HEK293 (cell line): ENCODE results near the gene NHLH1.

ENCODE experiments used
- CTCF ChIP-seq: fragments of 450-650 bp; formaldehyde crosslinking; IDR thresholded peaks from 2 replicates; pipeline ENCODE4 v1.5.1; 2016; ENCODE audit warnings: missing biosample characterization, missing genetic modification characterization
- EGR2 ChIP-seq: fragments of 450-650 bp; formaldehyde crosslinking; IDR thresholded peaks from 2 replicates; pipeline ENCODE4 v1.5.1; 2016; ENCODE audit warnings: low read depth, missing biosample characterization, missing genetic modification characterization
- KLF7 ChIP-seq: fragments of 450-650 bp; formaldehyde crosslinking; IDR thresholded peaks from 2 replicates; pipeline ENCODE4 v1.5.1; 2016; ENCODE audit warnings: missing biosample characterization, missing genetic modification characterization, borderline replicate concordance
- PATZ1 ChIP-seq: fragments of 450-650 bp; formaldehyde crosslinking; IDR thresholded peaks from 2 replicates; pipeline ENCODE4 v1.5.1; 2016; ENCODE audit warnings: missing biosample characterization, missing genetic modification characterization
- PBX3 ChIP-seq: sonication (generic); formaldehyde crosslinking; IDR thresholded peaks from 2 replicates; pipeline ENCODE4 v1.8.1; 2022; ENCODE audit warnings: mild to moderate bottlenecking, moderate library complexity, missing genetic modification reagents
- RBAK ChIP-seq: fragments of 450-650 bp; formaldehyde crosslinking; IDR thresholded peaks from 2 replicates; pipeline ENCODE4 v1.5.1; 2016; ENCODE audit warnings: missing biosample characterization, missing genetic modification characterization
- YY1 ChIP-seq: fragments of 450-650 bp; formaldehyde crosslinking; IDR thresholded peaks from 2 replicates; pipeline ENCODE4 v1.5.1; 2018; ENCODE audit warnings: missing biosample characterization, missing genetic modification characterization
- ZBTB1 ChIP-seq: fragments of 450-650 bp; formaldehyde crosslinking; IDR thresholded peaks from 2 replicates; pipeline ENCODE4 v1.5.1; 2016; ENCODE audit warnings: missing biosample characterization, missing genetic modification characterization
- ZNF600 ChIP-seq: fragments of 450-650 bp; formaldehyde crosslinking; IDR thresholded peaks from 2 replicates; pipeline ENCODE4 v1.5.1; 2016; ENCODE audit warnings: missing biosample characterization, missing genetic modification characterization
- ZNF830 ChIP-seq: fragments of 450-650 bp; IDR thresholded peaks from 2 replicates; pipeline ENCODE4 v1.5.0; 2018; ENCODE audit warnings: missing biosample characterization, missing genetic modification characterization, low read depth, mild to moderate bottlenecking, moderate library complexity

- TF ChIP-seq CTCF (tag by site-specific recombination) (no peak), PBX3 (CRISPR knock-in tag) (no peak), RBAK (tag by site-specific recombination) (no peak), ZBTB1 (tag by site-specific recombination) (no peak), EGR2 (tag by site-specific recombination) (no peak), ZNF600 (tag by site-specific recombination) (no peak), YY1 (tag by site-specific recombination) (no peak), KLF7 (no peak), PATZ1 (tag by site-specific recombination) (no peak), ZNF830 (tag by site-specific recombination) (no peak)
Observed at GRCh38 chr1:160414881-160415280, 48.0 kb downstream of the NHLH1 start.
